Measurements from ENCODE around the gene PDCD4.

PDCD4 gene

GRCh38 chr10:110827875-110828274 is 43.9 kb upstream of the PDCD4 start:
- no peak for TF ChIP-seq CTCF (conservative IDR thresholded peaks at IDR 0.05)
- no peak overlapping the region for H3K27ac ChIP-seq

- H3K27ac ChIP-seq: no peak overlapping the region
- TF ChIP-seq CTCF (conservative IDR thresholded peaks at IDR 0.05): no peak
Measured at GRCh38 chr10:110828525-110828924, 43.2 kb upstream of the PDCD4 start.

GRCh38 chr10:110829721-110830410 is 41.9 kb upstream of the PDCD4 start:
- no peak overlapping the region for H3K27ac ChIP-seq
- TF ChIP-seq CTCF (conservative IDR thresholded peaks at IDR 0.05): no peak

GRCh38 chr10:110833234-110833940 is 38.3 kb upstream of the PDCD4 start:
- no peak overlapping the region for H3K27ac ChIP-seq
- TF ChIP-seq CTCF (conservative IDR thresholded peaks at IDR 0.05): no peak

- H3K27ac ChIP-seq: no peak overlapping the region
Measured at GRCh38 chr10:110833941-110834628, 37.6 kb upstream of the PDCD4 start.

GRCh38 chr10:110834629-110835301 is 37.0 kb upstream of the PDCD4 start:
- no peak for TF ChIP-seq CTCF (conservative IDR thresholded peaks at IDR 0.05)
- no peak overlapping the region for H3K27ac ChIP-seq

More at GRCh38 chr10:110833941-110834628, 37.6 kb upstream of the PDCD4 start:
- TF ChIP-seq CTCF (conservative IDR thresholded peaks at IDR 0.05): no peak

GRCh38 chr10:110835841-110836240 is 35.9 kb upstream of the PDCD4 start:
- TF ChIP-seq CTCF (conservative IDR thresholded peaks at IDR 0.05): no peak
- H3K27ac ChIP-seq: no peak overlapping the region
